G401 (cell line): ENCODE measurements around the gene MKNK2. TPM values are rescaled to one million over a fixed set of nuclear protein-coding genes. Genes with fewer than 3 reads are reported as not detected.

Experiments
- DNase-seq: peaks from one replicate; pipeline ENCODE4 v3.0.0-alpha.2; 2015; ENCODE audit warnings: low spot score
- in situ Hi-C: cut with HindIII; loops from 2 replicates; pipeline ENCODE4 v1.10.0; 2016; ENCODE audit warnings: low sequenced_read_pairs, mixed read lengths
- total RNA-seq: library from RNA; depleted of rRNA; stranded (reverse); fragments of >200 nt; shearing (Covaris generic); gene quantifications from 2 replicates; pipeline ENCODE4 v1.2.3, GENCODE V29; 2014

MKNK2 gene
- total RNA-seq, 1 experiment from 2014 or later, result 118 TPM

DNA sequence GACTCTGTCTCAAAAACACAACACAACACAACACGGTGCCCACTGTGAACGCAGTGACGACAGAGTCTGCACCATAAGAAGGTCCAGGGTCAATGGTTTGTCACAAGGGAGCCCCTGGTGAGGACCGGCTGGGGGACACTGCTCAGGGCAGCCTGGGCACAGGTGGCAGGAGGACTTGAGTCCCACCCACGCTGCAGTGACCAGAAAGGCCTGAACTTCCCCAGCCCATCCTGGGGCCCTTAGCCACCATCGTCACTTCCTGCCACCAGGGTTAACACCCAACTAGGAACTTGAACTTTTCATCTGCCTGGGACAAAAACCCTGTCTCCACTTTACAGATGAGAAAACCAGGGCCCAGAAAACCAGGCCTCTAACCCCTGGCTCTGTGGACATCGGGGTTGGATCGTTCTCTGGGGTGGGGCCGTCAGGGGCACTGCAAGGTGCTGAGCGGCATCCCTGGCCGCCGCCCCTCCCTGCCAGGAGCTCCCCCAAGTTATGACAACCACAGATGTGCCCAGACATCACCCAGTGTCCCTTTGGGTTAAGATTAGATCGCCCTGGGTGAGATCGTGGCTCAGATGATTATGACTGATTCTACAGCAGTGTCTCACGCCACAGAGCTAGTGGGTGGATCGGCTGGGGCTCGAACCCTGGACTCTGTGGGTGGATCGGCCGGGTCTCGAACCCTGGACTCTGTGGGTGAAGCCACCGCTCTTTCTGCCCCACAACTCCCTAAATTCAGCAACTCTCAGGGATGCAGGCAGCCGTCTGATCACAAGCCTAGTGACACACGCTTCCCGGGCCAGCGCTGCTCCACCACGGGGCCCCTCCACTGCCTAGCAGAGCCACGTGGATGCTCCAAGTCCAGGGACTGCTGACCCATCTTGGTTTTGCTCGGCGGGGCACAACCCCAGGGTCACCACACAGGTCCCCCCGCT is 31.1 kb upstream of the MKNK2 start:
- in situ Hi-C loops, result no loop called here
- no peak for DNase-seq

DNA sequence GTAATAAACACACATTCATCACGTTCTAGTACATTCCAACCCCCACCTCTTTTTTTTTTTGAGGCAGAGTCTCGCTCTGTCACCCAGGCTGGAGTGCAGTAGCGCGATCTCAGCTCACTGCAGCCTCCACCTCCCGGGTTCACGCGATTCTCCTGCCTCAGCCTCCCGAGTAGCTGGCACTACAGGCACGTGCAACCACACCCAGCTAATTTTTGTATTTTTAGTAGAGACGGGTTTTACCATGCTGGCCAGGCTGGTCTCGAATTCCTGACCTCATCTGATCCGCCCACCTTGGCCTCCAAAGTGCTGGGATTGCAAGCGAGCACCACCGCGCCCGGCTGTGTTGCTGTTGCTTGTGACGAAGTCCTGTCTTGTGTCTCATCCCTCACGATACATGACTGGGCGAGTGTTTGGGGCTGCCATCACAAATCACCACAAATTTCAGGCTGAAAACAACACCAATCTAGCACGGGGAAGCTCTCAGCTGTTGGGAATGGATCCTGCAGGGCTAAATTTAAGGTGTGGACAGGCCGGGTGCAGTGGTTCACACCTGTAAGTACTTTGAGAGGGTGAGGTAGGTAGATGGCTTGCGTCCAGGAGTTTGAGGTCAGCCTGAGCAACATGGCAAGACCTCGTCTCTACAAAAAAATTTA is 29.4 kb upstream of the MKNK2 start:
- in situ Hi-C loops, result no loop called here

DNA sequence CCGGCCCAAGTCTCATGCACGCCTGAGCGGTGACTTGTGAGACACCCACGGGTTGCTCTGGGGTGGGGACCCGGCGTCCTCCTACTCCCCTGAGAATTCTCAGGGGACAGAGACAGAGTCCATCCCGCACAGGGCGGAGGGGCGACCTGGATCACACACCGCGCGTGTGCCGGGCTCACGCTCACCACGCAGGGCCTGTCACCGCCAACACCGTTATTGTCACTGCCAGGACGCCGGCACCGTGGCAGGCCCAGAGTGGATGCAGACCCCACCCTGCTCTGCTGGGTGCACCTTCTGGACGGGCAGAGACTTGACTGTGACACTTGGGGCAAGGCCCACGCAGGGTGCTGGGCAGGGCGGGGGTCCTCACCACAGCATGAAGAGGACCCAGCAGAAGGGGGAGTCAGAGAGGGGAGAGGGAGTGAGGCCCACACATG is 28.8 kb upstream of the MKNK2 start:
- no peak for DNase-seq
- in situ Hi-C loops, result no loop called here

More for the DNA sequence above, 29.4 kb upstream of the MKNK2 start:
- DNase-seq, result no peak

DNA sequence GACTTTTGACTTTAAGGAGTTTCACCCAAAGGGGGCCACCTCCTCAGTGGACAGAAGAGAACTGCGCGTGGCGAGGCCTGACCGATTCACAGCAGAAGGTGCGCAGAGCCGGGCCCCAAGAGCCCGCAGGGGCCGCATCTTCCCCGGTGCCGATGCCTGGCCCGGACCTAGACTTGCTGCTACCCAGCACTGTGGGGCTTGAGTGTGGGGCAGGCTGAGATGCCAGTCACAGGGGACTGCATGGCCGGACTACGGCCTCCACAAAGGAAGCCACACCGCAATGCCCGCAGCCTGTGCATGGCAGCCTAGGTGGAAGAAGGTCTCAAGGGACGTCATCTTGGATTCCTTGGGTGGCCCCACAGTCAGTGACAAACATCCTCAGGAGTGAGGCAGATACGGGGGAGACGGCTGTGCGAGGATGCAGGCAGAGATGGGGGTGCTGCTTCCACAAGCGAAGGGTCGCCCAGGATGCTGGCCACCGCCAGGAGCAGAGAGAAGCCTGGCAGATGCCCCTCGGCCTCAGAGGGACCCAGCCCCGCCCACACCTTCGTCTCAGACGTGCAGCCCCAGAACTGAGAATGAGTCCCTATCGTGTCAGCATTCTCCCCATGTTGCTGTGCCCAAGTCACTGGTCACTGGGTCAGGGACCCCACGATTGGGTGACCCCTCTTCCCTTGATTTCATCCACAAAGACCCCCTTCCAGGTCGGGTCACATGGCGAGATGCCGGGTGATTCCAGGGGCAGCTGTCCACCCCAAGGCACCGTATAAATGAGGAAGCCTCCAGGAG is 28.2 kb upstream of the MKNK2 start:
- DNase-seq, result no peak
- in situ Hi-C loops, result no loop called here

DNA sequence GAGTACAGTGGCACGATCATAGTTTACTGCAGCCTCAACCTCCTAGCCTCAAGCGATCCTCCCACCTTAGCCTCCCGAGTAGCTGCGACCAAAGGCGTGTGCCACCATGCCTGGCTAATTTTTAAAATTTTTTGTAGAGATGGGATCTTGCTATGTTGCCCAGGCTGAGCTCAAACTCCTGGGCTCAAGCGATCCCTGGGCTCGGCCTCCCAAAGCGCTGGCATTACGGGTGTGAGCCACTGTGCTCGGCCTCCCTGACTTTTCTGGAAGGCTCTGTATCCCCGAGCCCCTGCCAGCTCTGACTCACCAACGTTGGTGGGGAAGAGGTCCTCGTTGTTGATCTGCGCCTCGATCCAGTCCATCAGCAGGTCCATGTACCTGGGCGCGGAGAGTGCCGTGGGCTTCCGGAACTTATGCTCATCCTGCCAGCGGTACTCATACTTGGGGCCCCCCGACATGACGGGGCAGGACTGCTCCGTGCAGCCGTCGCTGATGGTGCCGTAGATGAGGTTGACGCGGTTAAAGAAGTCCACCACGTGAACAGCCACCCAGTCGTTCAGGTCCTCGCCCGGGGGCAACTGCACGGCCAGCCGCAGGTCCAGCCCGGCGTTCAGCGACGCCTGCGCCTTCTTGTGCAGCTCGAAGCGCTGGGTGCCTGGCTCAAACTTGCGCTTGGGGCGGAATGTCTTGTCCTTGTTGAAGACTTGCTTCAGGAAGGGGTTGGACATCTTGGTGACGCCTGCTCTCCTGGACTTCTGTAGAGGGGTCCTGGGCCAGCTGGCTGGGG is 27.0 kb upstream of the MKNK2 start:
- no peak for DNase-seq
- in situ Hi-C loops, result no loop called here

GRCh38 chr19:2077398-2077797 is 26.4 kb upstream of the MKNK2 start:
- no peak for DNase-seq
- in situ Hi-C loops, result no loop called here

GRCh38 chr19:2076526-2076944 is 25.5 kb upstream of the MKNK2 start:
- in situ Hi-C loops, result no loop called here
- DNase-seq, result no peak

DNA sequence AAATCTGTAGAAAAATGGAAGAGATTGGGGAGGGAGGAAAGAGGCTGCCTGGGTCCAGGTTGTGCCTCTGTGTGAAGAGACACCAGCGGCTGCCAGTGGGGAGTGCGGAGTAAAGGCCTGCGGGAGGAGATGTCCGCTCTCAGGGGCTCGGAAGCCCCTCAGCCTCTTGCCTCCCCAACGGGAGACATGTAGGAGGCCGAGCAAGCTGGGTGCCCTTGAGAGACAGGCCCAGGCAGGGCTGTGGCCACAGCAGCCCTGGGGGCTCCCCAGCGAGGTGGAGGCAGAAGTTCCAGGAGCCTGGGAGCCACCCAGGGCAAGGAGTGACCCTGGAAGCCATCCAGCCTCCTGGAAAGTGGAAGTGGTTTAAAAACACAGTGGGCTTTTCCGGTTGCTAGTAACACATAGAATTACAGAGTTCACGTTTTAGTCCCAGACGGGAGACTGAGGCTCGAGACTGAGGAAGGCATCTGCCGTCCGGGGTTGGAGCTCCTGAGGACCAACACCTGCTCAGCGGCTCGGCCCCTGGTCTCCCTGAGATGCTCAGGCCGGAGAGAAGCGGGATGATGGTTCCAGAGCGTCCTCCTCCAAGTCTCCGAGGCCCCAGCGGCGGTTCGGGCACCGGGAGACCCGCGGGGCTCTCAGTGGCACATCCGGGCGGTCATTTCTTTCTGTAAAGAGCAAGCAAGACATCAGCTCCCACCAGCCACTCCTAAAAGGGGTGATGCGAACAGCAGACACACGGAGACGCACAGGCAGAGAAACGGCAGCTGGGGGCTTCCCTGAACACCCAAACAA is 21.9 kb upstream of the MKNK2 start:
- no peak for DNase-seq
- in situ Hi-C loops, result no loop called here

GRCh38 chr19:2070986-2071673 is 20.1 kb upstream of the MKNK2 start:
- in situ Hi-C loops, result no loop called here

GRCh38 chr19:2070436-2070827 is 19.4 kb upstream of the MKNK2 start:
- in situ Hi-C loops, result no loop called here
- no peak for DNase-seq

More at GRCh38 chr19:2070986-2071673, 20.1 kb upstream of the MKNK2 start:
- no peak for DNase-seq

GRCh38 chr19:2064788-2065524 is 13.9 kb upstream of the MKNK2 start:
- in situ Hi-C loops, result no loop called here
- DNase-seq, result peak; percentile 97

DNA sequence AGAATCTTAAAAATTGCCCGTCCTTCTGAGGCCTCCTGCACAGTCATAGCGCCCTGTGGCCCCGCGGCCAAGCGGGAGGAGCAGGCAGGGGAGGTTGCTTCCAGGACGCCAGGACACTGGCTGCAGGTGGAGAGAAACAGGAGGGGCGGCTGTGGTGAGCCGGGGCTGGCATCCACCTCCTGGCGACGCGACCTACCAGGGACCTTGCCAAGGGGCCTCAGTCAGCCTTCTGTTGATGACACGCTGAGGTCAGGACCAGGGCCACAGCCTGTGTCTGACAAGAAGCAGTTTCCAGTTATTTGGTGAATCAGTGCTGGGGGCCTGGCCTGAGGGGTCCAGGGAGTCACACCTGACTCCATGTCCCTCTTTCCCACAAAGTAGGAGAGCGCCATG is 13.3 kb upstream of the MKNK2 start:
- peak; percentile 81 for DNase-seq
- in situ Hi-C loops, result no loop called here

- in situ Hi-C loops, result no loop called here
- no peak for DNase-seq
Observed at GRCh38 chr19:2063824-2064223, 12.8 kb upstream of the MKNK2 start.

DNA sequence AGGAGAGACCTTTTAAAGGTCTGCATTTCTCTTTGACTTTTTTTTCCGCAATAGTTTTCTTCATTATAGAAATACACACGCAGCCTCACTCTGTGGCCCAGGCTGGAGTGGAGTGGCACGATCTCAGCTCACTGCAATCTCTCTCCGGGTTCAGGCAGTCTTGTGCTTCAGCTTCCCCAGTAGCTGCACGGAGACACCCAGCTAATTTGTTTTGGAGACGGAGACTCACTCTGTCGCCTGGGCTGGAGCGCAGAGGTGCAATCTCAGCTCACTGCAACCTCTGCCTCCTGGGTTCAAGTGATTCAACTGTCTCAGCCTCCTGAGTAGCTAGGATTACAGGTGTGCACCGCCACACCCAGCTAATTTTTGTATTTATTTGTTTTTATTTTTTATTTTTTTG is 11.7 kb upstream of the MKNK2 start:
- DNase-seq, result no peak
- in situ Hi-C loops, result no loop called here

GRCh38 chr19:2062389-2062729 is 11.3 kb upstream of the MKNK2 start:
- no peak for DNase-seq
- in situ Hi-C loops, result no loop called here

DNA sequence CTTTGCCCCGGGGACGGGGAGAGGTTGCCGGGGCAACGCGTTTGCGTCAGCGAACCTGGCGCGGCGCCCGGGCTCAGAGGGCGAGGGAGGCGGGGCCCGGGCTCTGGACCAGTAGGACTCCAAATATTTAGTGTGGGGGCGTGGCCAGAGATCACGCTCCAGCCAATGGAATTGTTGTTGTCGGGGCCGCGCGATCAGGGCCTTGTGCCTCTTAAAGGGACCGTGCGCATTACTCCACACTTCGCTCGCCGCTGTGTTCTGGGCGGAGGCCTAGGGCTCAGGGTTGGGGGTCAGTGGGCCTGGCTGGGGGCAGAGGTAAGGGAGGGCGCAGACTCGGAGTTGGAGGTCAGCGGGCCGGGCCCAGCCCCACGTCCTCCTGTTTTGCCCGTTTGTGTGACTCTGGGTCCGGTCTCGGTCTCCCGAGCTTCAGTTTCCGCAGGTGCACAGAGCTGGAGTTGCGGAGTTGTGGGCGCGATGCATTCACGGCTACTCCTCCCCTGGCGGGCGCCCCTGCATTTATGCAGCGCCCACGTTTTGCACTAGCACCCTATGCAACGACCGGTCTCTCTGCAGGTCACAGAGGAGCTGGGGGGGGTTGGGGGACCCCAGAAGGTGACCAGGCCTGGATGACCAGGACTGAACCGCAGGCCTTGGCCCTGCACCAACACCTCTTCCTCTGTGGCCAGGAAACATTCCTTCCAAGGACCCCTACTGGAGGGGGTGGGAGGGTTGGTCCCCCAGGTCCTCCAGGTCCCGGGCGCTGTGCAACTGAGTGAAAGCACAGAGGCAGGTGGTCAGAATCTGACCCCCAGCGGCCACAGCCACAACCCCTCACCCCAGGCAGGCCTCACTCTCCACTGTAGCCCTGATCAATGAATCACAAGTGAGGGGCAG is 10.7 kb upstream of the MKNK2 start:
- in situ Hi-C loops, result no loop called here

More for the DNA sequence above, 10.7 kb upstream of the MKNK2 start:
- peak; percentile 99 for DNase-seq
